GM19463 (cell line): ENCODE results near the gene THUMPD3.

ENCODE experiments used
- ATAC-seq: cut with Tn5 transposase; IDR thresholded peaks from one replicate; pipeline ENCODE4 v1.9.1; 2021; ENCODE audit warnings: mild to moderate bottlenecking, moderate library complexity; ENCODE audit not compliant: unreplicated experiment

The THUMPD3 gene

GRCh38 chr3:9362731-9363530 is at the start of gene THUMPD3:
Gene THUMPD3 (plus strand): TSS chr3:9363054. CDS start chr3:9365069, 2,015 bp downstream.
- peak; percentile 99 for ATAC-seq

DNA sequence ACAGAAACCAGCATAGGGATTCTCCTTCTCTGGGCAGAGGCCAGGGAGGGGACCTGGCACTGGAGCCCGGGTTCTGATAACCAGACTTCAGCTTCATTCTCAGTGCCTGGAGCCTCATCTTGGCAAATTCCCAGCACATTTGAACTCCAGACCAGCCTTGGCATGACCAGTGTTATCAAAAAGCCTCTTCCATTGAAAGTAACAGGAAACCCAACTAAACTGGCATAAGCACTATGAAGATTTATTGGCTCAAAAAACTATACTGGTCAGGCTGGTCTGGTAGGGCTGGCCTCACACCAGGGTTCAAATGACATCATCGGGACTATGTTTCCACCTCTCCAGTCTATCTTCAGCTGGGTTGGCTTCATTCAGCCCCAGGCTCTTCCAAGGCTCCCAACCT is 48.1 kb upstream of the THUMPD3 start:
- no peak for ATAC-seq

- no peak for ATAC-seq
These were observed 45.9 kb upstream of the THUMPD3 start for GRCh38 chr3:9316881-9317361.

- no peak for ATAC-seq
These were observed 40.1 kb upstream of the THUMPD3 start for GRCh38 chr3:9322780-9323179.

GRCh38 chr3:9324944-9325343 is 37.9 kb upstream of the THUMPD3 start:
- no peak for ATAC-seq

DNA sequence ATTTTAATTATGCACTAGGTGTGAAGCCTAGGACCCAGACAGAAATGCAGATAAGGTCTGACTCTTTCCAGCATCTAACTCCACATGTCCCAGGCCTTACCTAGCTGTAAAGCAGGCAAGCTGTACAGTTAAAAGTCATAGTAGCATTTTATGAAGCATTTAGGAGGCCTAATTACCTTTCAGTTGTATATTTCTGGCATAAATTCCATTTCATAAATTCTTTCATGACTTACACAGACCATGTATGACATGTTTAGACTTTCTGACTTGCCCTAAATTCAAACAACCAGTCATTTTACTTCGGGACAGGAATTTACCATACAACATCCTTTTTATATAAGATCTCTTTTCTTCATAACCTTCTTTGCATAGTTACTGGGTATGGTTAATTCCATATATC is 35.3 kb upstream of the THUMPD3 start:
- no peak for ATAC-seq

DNA sequence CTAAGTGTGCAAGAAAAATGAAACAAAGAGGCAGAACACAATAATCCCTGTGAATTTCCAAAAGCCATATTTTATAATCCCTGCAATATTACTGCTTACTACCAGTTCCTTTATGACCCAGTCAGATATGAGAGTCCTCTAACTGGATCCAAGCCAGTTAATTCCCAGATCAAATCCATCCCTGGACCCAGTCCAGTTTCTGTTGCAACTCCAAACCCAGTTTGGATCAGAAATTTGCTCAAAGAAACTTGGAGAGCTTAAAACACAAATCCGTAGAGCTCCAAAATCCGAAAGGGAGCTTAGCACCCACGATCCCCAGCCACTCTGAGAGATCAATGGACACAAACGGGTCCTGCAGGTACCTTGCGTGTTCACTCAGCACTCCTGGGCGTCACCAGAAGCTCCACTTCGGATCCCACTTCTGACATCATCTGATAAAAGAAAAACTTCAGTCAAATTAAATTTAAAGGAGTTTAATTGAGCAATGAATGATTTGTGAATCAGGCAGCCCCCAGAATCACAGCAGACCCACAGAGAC is 32.6 kb upstream of the THUMPD3 start:
- no peak for ATAC-seq

GRCh38 chr3:9331171-9331570 is 31.7 kb upstream of the THUMPD3 start:
- ATAC-seq: no peak

DNA sequence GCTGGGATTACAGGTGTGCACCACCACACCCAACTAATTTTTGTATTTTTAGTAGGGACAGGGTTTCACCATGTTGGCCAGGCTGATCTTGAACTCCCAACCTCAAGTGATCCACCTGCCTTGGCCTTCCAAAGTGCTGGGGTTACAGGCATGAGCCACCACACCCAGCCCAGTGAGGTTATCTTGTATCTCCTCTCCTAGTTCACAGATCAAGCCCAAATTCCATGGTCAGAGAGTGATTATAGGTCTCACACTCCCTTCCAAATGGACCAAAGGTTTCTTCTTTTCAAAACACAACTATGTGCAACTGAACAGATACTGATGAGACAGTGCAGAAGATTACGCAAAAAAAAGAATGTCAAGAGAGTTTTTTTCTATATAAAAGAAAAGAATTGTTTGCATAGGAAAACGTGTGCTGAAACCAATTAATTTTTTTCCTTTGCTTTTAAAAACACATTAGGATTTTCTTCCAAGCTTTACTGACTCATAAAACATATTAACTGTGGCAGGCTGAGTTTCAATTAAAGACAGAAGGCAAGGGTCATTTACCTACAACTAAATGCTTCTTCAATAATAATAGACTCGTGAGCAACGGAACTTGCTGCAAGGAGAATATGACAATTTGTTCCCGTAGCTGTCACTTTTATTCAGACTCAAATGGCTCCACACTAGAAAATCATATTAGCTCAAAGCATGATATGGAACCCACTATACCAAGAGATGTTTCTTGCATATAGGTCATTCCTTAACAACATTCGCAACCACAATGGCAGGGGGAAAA is 30.4 kb upstream of the THUMPD3 start:
- no peak for ATAC-seq

GRCh38 chr3:9339761-9340471 is 22.9 kb upstream of the THUMPD3 start:
- ATAC-seq: no peak

DNA sequence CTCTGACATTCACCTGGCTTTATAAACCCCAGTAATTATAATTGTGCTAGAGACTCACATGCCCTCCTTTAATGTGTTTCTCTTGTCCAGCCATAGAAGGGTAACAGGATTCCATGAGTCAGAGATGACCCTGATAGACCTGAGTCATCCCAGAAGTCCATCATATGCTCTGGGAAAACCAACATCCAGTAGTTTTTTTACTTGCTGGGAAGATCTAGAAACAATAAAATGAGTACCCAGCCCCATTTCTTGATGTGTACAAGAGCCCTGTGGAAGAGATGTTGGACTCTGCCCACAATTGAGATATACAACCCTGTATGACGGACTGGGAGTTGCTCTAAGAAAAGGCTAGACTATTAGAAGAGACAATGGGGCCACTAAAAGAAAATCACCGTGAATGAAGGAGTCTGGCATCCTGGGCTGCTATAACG is 22.4 kb upstream of the THUMPD3 start:
- ATAC-seq: no peak

GRCh38 chr3:9342696-9343095 is 20.2 kb upstream of the THUMPD3 start:
- no peak for ATAC-seq

- ATAC-seq: no peak
These were observed 19.7 kb upstream of the THUMPD3 start for GRCh38 chr3:9343115-9343514.

DNA sequence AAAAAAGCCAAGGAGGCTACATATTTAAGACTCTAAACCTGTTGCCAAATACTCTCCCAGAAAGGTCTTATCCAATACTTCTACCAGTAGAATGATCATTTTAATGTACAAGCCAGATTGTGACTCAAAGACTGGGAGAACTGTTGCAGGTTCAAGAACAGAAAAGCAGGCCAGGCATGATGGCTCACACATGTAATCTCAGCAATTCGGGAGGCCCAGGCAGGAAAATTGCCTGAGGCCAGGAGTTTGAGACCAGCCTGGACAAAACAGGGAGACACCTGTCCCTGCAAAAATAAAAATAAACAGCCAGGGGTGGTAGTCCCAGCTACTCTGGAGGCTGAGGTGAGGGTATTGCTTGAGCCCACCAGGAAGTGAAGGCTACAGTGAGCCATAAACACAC is 17.8 kb upstream of the THUMPD3 start:
- no peak for ATAC-seq

- no peak for ATAC-seq
These were observed 16.7 kb upstream of the THUMPD3 start for GRCh38 chr3:9346141-9346540.

DNA sequence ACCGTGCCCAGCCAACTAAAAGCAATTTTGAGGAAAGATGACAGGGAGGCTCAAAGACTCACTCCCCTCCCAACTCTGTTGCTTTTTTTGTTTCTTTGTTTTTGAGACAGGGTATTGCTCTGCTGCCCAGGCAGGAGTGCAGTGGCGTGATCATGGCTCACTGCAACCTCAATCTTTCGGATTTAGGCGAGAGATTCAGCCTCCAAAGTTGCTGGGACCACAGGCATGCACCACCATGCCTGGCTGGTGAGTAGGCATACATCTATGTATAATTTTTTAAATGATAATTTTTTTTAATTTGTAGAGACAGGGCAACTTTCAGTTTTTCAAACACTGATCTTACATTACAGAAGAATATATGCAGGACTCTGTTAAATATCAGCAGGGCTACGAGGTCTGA is 15.8 kb upstream of the THUMPD3 start:
- no peak for ATAC-seq

GRCh38 chr3:9347887-9348286 is 15.0 kb upstream of the THUMPD3 start:
- ATAC-seq: no peak

DNA sequence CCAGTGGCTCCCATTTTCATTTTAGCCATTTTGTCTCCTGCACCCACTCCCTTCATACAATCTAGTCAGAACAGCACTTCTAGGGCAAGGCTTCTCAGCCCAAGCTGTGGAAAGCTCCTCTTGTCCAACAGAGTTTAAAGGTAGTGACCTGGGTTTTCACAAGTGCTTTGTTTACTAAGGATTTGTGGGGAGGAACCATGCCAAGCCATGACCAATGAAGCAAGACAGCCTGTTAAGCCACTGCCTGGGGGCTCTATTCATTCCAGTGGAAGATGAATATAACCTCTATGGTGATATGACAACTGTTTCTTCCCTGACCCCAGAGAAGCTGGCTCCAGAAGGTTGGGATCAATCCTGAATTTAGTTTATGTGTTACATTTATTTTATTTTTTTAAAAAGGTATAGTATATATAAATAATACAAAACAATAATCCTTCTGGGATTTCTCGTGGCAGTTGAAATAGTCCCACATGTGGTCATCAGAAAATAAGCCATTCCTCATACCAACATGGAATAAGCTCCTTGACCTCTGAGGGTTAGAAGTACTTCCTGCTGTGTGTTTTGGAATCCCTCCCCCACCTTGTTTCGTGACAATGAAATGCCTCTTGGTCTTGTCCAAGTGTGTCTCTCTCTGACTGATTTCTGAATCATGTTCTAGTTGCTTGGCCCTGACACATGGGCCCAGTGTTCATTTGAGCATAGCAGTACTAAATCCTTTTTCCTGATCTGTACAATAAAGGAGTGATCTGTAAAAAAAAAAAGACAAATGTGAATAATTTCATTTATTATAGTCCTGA is 13.3 kb upstream of the THUMPD3 start:
- no peak for ATAC-seq

GRCh38 chr3:9351709-9352126 is 11.1 kb upstream of the THUMPD3 start:
- no peak for ATAC-seq
